ENCODE data around the gene NAALAD2.

DNA sequence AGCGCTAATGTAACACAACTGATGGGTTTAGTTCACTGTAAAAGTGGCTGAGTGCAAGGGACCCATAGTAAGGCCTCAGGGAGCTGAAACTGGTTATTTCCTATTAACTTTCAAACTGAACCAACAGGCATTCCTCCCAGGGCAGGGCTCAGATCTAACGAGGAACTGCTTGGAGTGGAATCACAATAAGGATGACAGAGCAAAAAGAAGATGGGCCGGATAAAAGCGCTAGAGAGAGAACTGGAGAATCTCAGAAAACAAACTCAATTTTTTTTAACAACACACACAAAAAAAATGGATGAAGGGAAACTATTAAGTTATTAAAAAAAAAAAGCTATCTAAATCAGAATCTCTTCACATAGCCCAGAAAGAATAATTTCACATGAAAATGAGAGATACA, 102.5 kb downstream of the NAALAD2 start:
- TF ChIP-seq, protein P1, sequence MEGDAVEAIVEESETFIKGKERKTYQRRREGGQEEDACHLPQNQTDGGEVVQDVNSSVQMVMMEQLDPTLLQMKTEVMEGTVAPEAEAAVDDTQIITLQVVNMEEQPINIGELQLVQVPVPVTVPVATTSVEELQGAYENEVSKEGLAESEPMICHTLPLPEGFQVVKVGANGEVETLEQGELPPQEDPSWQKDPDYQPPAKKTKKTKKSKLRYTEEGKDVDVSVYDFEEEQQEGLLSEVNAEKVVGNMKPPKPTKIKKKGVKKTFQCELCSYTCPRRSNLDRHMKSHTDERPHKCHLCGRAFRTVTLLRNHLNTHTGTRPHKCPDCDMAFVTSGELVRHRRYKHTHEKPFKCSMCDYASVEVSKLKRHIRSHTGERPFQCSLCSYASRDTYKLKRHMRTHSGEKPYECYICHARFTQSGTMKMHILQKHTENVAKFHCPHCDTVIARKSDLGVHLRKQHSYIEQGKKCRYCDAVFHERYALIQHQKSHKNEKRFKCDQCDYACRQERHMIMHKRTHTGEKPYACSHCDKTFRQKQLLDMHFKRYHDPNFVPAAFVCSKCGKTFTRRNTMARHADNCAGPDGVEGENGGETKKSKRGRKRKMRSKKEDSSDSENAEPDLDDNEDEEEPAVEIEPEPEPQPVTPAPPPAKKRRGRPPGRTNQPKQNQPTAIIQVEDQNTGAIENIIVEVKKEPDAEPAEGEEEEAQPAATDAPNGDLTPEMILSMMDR (IDR thresholded peaks at IDR 0.05; ENCODE audit: low read depth, low read length), result no peak
- no peak for TF ChIP-seq EZH2phosphoT487 (IDR thresholded peaks at IDR 0.05; ENCODE audit: low read depth)
